Central memory CD8-positive, alpha-beta T cell (primary cell): ENCODE measurements around the gene ZNF428.
"Not testable (repeated sequence)": the region's sequence is repeated elsewhere in the genome, so short reads cannot be mapped to it uniquely, and the experiment has no call there.

Source experiments
- ATAC-seq: fragments of 150-1000 bp; cut with Tn5 transposase; replicated peaks from 2 replicates; pipeline ENCODE4 v1.10.0; 2022; ENCODE audit warnings: mild to moderate bottlenecking, moderate FRiP score, moderate number of reproducible peaks; ENCODE audit not compliant: poor library complexity, severe bottlenecking; ENCODE audit errors: extremely low read depth
- DNase-seq, 2 donors: peaks; one replicate each; pipeline ENCODE4 v3.0.0; 2021; ENCODE audit warnings: low spot score in 2 of 2
- H3K27ac Mint-ChIP-seq: one replicate; pipeline ENCODE4 v1.8.0; 2022; ENCODE audit warnings: low read depth, mild to moderate bottlenecking, moderate library complexity, mixed read lengths
- H3K27me3 Mint-ChIP-seq: one replicate; pipeline ENCODE4 v1.8.0; 2022; ENCODE audit warnings: mixed read lengths
- H3K36me3 Mint-ChIP-seq: one replicate; pipeline ENCODE4 v1.8.0; 2022; ENCODE audit warnings: mild to moderate bottlenecking, moderate library complexity, mixed read lengths; ENCODE audit not compliant: insufficient read depth
- H3K4me1 Mint-ChIP-seq: one replicate; pipeline ENCODE4 v1.8.0; 2022; ENCODE audit warnings: mixed read lengths
- H3K4me3 Mint-ChIP-seq: one replicate; pipeline ENCODE4 v1.8.0; 2022; ENCODE audit warnings: mild to moderate bottlenecking, moderate library complexity, mixed read lengths
- H3K9me3 Mint-ChIP-seq: one replicate; pipeline ENCODE4 v1.8.0; 2022; ENCODE audit warnings: mixed read lengths

The ZNF428 gene

GRCh38 chr19:43651758-43652545 lies 32.5 kb upstream of the ZNF428 start:
- H3K27ac Mint-ChIP-seq, result no peak overlapping the region
- H3K4me1 Mint-ChIP-seq, result no peaks in the 10 kb centered on the region
- ATAC-seq, result no peak
- no peak overlapping the region for H3K4me3 Mint-ChIP-seq
- H3K27me3 Mint-ChIP-seq, result no peaks in the 10 kb centered on the region
- no peaks in the 10 kb centered on the region for H3K9me3 Mint-ChIP-seq
- no peak for DNase-seq
- H3K36me3 Mint-ChIP-seq, result peaks cover 7% of the 10 kb centered on the region

- not testable (repeated sequence) for H3K4me3 Mint-ChIP-seq, H3K27ac Mint-ChIP-seq, H3K27me3 Mint-ChIP-seq, H3K9me3 Mint-ChIP-seq, H3K4me1 Mint-ChIP-seq, DNase-seq, ATAC-seq, H3K36me3 Mint-ChIP-seq
Measured at GRCh38 chr19:43650276-43650675, 30.8 kb upstream of the ZNF428 start.

- no peak overlapping the region for H3K27ac Mint-ChIP-seq
- H3K4me3 Mint-ChIP-seq, result no peak overlapping the region
- H3K27me3 Mint-ChIP-seq, result no peaks in the 10 kb centered on the region
- no peak for ATAC-seq
- no peaks in the 10 kb centered on the region for H3K9me3 Mint-ChIP-seq
- H3K36me3 Mint-ChIP-seq, result peaks cover 7% of the 10 kb centered on the region
- H3K4me1 Mint-ChIP-seq, result no peaks in the 10 kb centered on the region
- DNase-seq, result no peak
Measured at GRCh38 chr19:43649514-43649913, 30.1 kb upstream of the ZNF428 start.

GRCh38 chr19:43648633-43649032 lies 29.2 kb upstream of the ZNF428 start:
- no peaks in the 10 kb centered on the region for H3K9me3 Mint-ChIP-seq
- H3K27ac Mint-ChIP-seq, result no peak overlapping the region
- H3K4me1 Mint-ChIP-seq, result no peaks in the 10 kb centered on the region
- no peak for DNase-seq
- H3K4me3 Mint-ChIP-seq, result no peak overlapping the region
- no peak for ATAC-seq
- H3K27me3 Mint-ChIP-seq, result no peaks in the 10 kb centered on the region
- peaks cover 7% of the 10 kb centered on the region for H3K36me3 Mint-ChIP-seq

DNA sequence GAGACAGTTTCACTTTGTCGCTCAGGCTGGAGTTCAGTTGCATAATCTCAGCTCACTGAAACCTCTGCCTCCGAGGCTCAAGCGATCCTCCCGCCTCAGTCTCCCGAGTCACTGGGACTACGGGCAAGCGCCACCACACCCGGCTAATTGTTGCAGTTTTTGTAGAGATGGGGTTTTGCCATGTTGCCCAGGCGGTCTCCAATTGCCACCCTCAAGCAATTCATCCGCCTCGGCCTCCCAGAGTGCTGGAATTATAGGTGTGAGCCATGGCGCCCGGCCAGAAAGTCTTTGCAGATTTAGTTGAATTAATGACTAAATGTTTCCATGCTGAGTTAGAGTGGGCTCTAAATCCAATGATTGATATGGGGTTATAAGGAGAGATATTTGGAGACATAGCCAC lies 24.8 kb upstream of the ZNF428 start:
- H3K4me3 Mint-ChIP-seq, result no peak overlapping the region
- H3K4me1 Mint-ChIP-seq, result peaks cover 7% of the 10 kb centered on the region
- no peaks in the 10 kb centered on the region for H3K9me3 Mint-ChIP-seq
- peaks cover 9% of the 10 kb centered on the region for H3K36me3 Mint-ChIP-seq
- H3K27me3 Mint-ChIP-seq, result peaks cover 21% of the 10 kb centered on the region
- DNase-seq (no peak), ATAC-seq (no peak)
- H3K27ac Mint-ChIP-seq, result no peak overlapping the region

DNA sequence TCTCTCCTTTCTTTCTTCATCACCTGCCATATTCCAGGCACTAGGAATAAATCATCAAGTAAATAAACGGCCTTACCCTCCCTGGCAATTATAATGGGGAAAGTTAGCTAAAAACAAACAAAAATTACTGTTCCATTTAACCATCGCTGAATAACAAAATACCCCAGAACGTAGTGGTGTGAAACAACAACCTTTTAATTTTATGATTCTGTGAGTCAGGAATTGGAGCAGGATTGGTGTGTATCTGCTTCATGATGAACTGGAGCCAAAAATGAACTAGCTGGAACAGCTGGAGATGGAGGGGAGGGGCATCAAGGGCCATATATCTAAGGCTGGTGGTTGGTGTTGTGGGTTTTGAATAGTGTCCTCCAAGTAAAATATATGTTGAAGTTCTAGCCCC lies 23.9 kb upstream of the ZNF428 start:
- Mint-ChIP-seq H3K36me3 (peaks cover 11% of the 10 kb centered on the region), H3K27ac (no peak overlapping the region), H3K27me3 (peaks cover 30% of the 10 kb centered on the region), H3K4me1 (peaks cover 13% of the 10 kb centered on the region), H3K9me3 (no peaks in the 10 kb centered on the region), H3K4me3 (no peak overlapping the region)
- DNase-seq (no peak), ATAC-seq (no peak)

DNA sequence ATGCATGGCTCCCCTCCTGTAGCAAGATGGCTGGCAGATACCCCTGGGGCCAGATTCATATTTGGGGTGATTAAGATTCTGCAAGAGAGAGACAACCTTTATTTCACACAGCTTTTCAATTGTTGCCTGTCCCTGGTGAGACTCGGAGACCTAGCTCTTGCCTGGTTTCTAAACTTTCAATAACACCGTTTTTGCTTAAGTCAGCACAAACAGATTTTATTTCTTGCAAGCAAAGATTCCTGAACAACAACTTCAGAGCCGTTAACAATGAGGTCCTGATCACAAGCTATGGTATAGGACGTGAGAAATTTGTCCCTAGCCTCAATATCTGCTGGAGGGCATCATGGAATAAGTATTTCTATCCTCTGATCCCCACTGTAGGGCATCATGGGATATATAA lies 23.1 kb upstream of the ZNF428 start:
- DNase-seq, result no peak
- Mint-ChIP-seq H3K27me3 (peaks cover 38% of the 10 kb centered on the region), H3K27ac (no peak overlapping the region), H3K9me3 (no peaks in the 10 kb centered on the region), H3K4me3 (no peak overlapping the region), H3K36me3 (peaks cover 11% of the 10 kb centered on the region), H3K4me1 (peaks cover 13% of the 10 kb centered on the region)
- no peak for ATAC-seq

- Mint-ChIP-seq H3K4me1 (peaks cover 13% of the 10 kb centered on the region), H3K9me3 (no peaks in the 10 kb centered on the region), H3K4me3 (peak overlapping the region; percentile 68), H3K27me3 (peaks cover 50% of the 10 kb centered on the region), H3K36me3 (peaks cover 8% of the 10 kb centered on the region), H3K27ac (no peak overlapping the region)
- DNase-seq (no peak), ATAC-seq (no peak)
Measured at GRCh38 chr19:43641333-43641732, 21.9 kb upstream of the ZNF428 start.

DNA sequence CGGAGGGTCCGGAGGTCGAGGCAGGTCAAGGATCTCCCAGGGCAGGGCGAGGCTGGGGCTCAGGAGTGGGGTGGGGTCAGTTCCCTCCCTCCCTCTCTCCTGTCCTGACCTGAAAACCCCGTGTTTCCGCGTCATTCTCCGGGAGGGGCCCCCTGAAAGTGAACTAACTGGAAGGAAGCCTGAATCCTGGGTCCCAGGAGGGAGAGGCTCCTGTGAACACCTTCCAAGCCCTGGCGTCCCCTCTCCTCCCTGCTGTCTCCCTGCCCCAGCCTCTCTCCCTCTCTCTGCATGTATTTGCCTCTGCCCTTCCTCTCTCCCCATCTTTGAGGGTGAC lies 21.0 kb upstream of the ZNF428 start:
- H3K27ac Mint-ChIP-seq, result peak overlapping the region; percentile 56
- peaks cover 6% of the 10 kb centered on the region for H3K36me3 Mint-ChIP-seq
- DNase-seq, result no peak
- peak overlapping the region; percentile 68 for H3K4me3 Mint-ChIP-seq
- peaks cover 56% of the 10 kb centered on the region for H3K27me3 Mint-ChIP-seq
- peaks cover 13% of the 10 kb centered on the region for H3K4me1 Mint-ChIP-seq
- H3K9me3 Mint-ChIP-seq, result no peaks in the 10 kb centered on the region
- ATAC-seq, result no peak

DNA sequence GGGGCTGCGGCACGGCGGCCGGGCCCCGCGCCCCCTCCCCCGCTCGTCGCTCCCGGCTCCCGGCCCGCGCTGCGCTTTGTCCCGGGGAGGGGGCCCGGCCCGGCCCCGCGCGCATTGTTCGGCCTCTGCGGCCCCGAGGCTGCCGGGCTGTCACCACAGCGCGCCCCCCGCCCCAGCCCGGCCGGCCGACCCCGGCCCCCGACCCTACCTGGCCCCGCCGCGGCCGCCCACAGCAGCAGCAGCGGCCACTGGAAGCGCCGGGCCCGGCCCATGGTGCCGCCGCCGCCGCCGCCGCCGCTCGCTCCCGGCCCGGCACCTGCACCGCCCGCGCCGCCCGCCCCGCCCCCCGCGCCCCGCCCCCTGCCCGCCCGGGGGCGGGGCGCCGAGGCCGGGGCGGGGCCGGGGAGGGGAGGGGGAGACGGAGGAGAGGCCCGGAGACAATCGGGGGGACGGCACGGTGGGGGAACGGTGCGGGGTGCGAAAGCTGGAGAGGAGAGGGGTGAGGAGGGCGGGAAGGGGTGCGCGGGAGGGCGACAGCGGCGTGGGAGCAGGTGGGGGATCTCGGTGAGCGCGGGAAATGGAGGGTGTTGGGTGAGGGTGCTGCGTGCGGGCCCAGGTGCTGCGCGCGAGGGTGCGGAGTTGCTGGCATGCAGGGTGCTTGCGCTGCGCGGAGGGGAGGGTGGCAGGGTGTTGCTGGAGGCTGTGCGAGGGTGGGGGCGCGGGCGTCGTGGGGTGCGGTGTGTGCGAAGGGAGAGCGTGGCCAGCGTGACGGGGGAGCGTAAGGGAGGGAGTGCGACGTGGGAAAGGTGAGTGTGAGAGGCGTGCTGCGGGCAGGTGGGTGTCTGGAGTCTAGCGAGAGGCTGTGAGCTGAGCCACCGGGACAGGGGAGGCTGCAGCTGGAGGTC lies 20.3 kb upstream of the ZNF428 start, which contains the start of gene CADM4:
TSS of gene CADM4 (minus strand) at position 332 of the 905 bp plus-strand sequence. CDS start at position 272, 60 bp downstream.
- Mint-ChIP-seq H3K4me1 (peaks cover 13% of the 10 kb centered on the region), H3K27me3 (peaks cover 62% of the 10 kb centered on the region), H3K36me3 (peaks cover 6% of the 10 kb centered on the region), H3K9me3 (no peaks in the 10 kb centered on the region), H3K4me3 (peak within 1 kb of the TSS; percentile 78), H3K27ac (peak within 1 kb of the TSS; percentile 56)
- ATAC-seq, result peak; percentile 83
- DNase-seq, result peak; percentile 26 to 28

GRCh38 chr19:43638995-43639518 lies 19.6 kb upstream of the ZNF428 start:
- no peak for DNase-seq

GRCh38 chr19:43638214-43638994 lies 19.0 kb upstream of the ZNF428 start:
- peaks cover 6% of the 10 kb centered on the region for H3K36me3 Mint-ChIP-seq
- H3K27me3 Mint-ChIP-seq, result peaks cover 69% of the 10 kb centered on the region
- ATAC-seq (no peak), DNase-seq (no peak)
- H3K27ac Mint-ChIP-seq, result no peak overlapping the region
- no peaks in the 10 kb centered on the region for H3K9me3 Mint-ChIP-seq
- H3K4me3 Mint-ChIP-seq, result peak overlapping the region; percentile 78
- peaks cover 13% of the 10 kb centered on the region for H3K4me1 Mint-ChIP-seq

More at GRCh38 chr19:43638995-43639518, 19.6 kb upstream of the ZNF428 start:
- Mint-ChIP-seq H3K27me3 (peaks cover 63% of the 10 kb centered on the region), H3K27ac (no peak overlapping the region), H3K4me3 (peak overlapping the region; percentile 78), H3K4me1 (peaks cover 13% of the 10 kb centered on the region), H3K9me3 (no peaks in the 10 kb centered on the region), H3K36me3 (peaks cover 6% of the 10 kb centered on the region)
- ATAC-seq, result no peak
